ENCODE measurements around the gene ELP5.

GRCh38 chr17:7246779-7247178, 5.2 kb upstream of the ELP5 start:
- TF ChIP-seq CTCF (IDR thresholded peaks at IDR 0.05) (no peak), POLR2A (IDR thresholded peaks at IDR 0.05) (no peak), POLR2AphosphoS5 (IDR thresholded peaks at IDR 0.05) (no peak)
